Measurements from ENCODE around the gene SLC37A1. TPM values are rescaled to one million over a fixed set of nuclear protein-coding genes. Genes with fewer than 3 reads are reported as not detected.

The SLC37A1 gene
- total RNA-seq, 1 experiment from 2014 or later: 6.7 TPM

GRCh38 chr21:42574234-42575027, 60.8 kb downstream of the SLC37A1 start:
- no peak for DNase-seq (ENCODE audit: low spot score)

GRCh38 chr21:42575111-42575510, 61.5 kb downstream of the SLC37A1 start:
- no peak for DNase-seq (ENCODE audit: low spot score)

- no peak for DNase-seq (ENCODE audit: low spot score)
These were observed 63.0 kb downstream of the SLC37A1 start for GRCh38 chr21:42576639-42577038.

GRCh38 chr21:42578034-42578433, 64.4 kb downstream of the SLC37A1 start:
- no peak for DNase-seq (ENCODE audit: low spot score)

- DNase-seq (ENCODE audit: low spot score): no peak
These were observed 65.2 kb downstream of the SLC37A1 start for GRCh38 chr21:42578761-42579415.

- no peak for DNase-seq (ENCODE audit: low spot score)
These were observed 65.9 kb downstream of the SLC37A1 start for GRCh38 chr21:42579456-42580075.

- DNase-seq (ENCODE audit: low spot score): no peak
These were observed 66.6 kb downstream of the SLC37A1 start for GRCh38 chr21:42580076-42580792.

DNA sequence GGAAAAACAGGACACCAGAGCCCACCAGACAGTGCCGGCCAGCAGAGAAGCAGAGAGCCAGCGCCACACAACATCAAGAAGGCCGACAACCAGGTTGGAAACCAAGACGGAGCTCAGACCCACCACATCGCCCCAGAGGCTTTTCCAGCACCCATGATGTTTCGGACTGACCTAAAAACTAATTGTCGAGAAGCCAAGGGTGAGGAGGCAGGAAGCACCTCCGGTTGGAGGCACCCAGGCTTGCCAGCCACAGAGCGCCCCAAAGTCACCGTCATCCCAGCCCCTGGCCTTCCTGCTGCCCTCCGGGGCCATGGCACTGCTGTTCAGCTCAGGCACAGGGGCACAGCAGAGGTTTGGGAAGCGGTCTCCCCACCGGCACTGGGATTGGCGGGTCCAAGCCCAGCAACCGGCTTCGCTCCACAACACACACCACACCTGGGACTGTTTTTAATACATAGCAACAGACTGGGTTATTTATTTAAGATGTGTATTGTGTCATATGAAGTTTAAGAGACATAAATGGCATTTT, 67.2 kb downstream of the SLC37A1 start:
- DNase-seq (ENCODE audit: low spot score): no peak

GRCh38 chr21:42581336-42581992, 67.8 kb downstream of the SLC37A1 start:
- DNase-seq (ENCODE audit: low spot score): no peak

- no peak for DNase-seq (ENCODE audit: low spot score)
These were observed 68.5 kb downstream of the SLC37A1 start for GRCh38 chr21:42581993-42582786.

GRCh38 chr21:42582787-42583476, 69.3 kb downstream of the SLC37A1 start:
- no peak for DNase-seq (ENCODE audit: low spot score)

DNA sequence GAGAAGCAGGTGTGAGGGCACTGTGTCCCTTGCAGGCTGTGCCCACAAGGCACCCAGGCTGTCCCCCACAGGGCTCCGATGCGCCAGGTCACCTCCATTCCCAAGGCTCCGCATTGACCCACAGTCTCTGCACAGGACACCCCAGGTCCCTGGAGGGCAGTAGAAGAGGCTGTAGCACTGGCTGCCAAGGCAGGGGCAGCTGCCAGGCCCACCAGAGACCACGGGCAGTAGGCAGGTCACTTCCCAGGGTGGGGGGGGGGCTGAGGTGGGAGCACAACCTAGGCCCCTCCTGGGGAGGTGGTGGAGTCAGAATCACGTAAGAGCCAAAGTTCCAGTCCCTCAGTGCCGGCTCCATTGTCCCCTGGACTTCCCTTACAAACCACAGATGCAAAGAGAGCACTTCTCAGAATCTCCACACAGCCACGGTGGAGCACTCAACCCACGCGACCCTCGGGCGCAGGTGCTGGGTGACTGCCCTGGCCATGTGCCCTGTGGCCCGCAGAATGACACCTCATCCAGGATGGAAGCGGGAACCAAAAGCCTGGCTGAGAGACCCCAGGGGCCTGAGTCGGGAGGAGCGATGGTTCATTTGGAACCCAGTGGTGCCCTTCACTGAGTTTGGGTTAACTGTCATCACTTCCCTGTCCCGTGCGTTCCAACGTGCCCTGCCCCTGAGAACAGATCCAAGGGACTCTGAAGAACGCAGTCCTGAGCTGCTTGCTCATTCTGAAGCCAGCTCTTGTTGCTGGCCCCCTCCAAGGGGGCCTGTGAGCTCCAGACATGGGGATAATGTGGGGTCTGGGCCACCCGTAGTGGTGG, 70.0 kb downstream of the SLC37A1 start:
- no peak for DNase-seq (ENCODE audit: low spot score)

GRCh38 chr21:42584296-42584641, 70.6 kb downstream of the SLC37A1 start:
- no peak for DNase-seq (ENCODE audit: low spot score)

GRCh38 chr21:42585881-42586280, 72.2 kb downstream of the SLC37A1 start:
- DNase-seq (ENCODE audit: low spot score): no peak

DNA sequence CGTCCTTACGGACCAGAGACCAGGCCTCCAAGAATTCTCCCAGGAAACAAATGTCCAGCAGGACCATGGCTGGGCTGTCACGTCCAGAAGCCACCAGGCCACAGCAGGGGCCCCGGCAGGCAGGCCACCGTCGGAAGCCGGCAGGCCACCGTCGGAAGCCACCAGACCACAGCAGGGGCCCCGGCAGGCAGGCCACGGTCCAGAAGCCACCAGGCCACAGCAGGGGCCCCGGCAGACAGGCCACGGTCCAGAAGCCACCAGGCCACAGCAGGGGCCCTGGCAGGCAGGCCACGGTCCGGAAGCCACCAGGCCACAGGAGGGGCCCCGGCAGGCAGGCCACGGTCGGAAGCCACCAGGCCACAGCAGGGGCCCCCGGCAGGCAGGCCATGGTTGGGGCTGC, 72.8 kb downstream of the SLC37A1 start:
- no peak for DNase-seq (ENCODE audit: low spot score)

- no peak for DNase-seq (ENCODE audit: low spot score)
These were observed 73.4 kb downstream of the SLC37A1 start for GRCh38 chr21:42587036-42587435.

DNA sequence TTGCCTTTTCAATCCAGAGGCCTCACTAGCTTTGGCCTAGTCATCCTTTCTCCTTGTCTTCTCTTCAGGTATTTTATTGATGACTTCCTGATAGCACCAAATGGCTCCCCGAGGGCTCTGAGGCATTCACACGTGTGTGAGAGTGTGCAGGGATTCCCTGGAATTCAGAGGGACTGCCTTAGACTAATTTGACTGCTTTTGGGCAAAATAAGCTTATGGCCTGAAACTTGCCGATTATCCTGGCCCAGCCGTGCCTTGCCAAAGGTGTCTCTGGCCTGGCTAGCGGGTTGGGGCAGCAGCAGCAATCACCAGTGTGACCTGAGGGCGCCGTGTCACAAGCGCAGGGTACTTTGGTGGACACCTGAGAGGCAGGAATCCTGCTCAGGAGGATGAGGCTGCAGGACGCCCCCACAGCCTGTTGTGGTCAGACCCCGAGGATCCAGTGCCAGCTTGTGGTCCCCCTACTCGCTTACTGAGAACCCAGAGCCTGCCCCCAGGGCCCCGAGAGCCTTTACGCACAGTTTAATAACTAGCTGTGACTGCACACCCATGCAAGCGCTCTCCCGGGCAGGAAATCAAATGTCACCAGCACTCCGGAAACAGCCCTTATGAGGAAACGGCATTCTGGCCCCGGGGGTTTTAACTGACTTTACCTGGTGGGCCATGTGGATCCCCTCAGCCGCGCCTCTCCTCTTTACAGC, 76.9 kb downstream of the SLC37A1 start:
- no peak for DNase-seq (ENCODE audit: low spot score)

- DNase-seq (ENCODE audit: low spot score): no peak
These were observed 77.7 kb downstream of the SLC37A1 start for GRCh38 chr21:42591170-42591869.

Measured in H4 (cell line).